ENCODE measurements around the gene GLS.
"Not testable (repeated sequence)": the region's sequence is repeated elsewhere in the genome, so short reads cannot be mapped to it uniquely, and the experiment has no call there.

Gene GLS

DNA sequence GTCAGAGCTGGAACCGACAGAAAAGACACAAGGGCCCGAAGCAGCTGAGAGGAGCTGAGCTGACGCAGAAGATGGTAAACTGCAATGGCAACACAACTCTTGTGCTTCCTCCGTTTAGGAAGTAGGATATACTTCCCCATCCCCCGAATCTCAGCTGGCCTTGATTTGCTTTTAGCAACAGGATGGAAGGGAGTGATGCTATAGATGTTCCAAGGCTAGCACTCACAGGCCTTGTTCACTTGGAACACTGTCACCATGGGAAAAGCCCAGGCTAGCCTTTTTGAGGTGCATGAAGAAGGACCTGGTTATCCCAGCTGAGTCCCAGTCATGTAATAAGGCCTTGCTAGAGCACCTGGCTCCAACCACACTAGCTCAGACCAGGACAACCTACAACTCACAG lies 107.3 kb downstream of the GLS start:
- FAIRE-seq (no peak), DNase-seq (ENCODE audit: low spot score) (no peak)

DNA sequence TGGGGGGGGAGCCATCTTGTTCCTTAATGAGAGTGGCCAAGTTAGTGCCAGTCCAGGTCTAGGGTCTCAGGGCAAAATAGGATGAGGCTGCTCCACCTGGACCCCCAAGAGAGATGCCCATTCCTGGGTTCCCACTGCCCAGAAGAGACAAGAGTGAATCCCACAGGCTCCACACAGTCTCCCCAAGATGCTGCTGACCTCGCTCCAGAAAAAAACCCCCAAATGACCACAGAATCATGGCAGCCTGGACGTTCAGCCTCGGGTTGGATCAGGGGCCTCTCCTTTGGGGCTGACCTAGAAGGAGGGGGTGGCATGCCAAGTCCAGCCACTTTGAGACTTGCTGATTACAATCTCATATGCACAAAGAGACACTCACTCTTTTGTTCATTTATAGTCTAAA lies 108.3 kb downstream of the GLS start:
- FAIRE-seq (no peak), DNase-seq (ENCODE audit: low spot score) (no peak)

DNA sequence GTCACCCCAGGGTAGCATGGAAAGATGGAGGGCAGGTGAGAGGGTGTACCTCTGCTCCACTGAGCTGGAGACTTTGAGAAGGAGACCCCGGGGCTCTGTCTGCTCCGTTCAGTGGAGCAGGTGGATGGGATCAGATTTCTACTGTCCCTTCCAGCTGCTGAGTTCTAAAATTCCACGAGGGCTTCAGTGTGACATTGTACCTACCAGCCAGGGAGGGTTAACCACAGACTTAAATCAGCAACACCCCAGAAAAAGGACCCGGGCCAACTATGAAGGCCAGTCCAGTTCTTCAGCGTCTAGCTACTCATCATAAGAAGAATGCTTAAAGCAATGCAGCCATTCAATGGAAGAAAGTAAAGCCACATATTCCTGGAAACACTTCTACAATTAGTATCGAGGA lies 109.5 kb downstream of the GLS start:
- no peak for FAIRE-seq

DNA sequence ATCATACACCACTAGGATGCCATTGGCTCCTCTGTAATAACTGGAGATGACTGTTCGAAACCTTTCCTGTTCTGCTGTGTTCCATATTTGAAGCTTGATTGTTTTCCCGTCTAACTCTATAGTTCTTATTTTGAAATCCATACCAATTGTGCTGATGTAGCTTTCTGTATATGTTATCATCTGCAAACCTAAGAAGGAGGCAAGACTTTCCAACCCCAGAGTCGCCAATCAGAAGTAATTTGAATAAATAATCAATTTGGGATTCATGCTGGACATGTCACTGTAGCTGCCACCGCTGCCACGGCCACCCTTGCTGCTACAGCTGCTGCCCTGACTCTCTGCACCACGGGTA lies 112.6 kb downstream of the GLS start:
- DNase-seq (ENCODE audit: low spot score) (no peak), FAIRE-seq (no peak)

More for the DNA sequence above, 109.5 kb downstream of the GLS start:
- no peak for DNase-seq (ENCODE audit: low spot score)

DNA sequence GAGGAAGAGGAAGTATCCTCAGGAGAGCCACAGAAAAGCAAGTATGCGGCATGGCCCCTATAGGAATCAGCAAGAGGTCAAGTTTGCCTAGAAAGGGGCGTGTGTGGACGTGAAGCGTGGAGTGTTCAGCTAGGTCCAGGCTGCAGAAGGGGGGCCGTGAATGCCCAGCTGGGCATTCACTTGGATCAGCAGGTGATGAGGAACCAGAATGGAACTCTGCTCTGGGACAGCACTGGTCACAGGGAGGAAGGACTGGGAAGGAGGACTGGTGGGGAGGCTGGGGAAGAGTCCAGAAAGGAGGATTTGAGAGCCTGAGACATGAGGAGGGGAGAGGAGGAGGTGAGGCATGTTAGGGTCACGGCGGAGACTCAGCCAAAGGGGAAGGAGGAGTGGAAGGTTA lies 113.5 kb downstream of the GLS start:
- DNase-seq (ENCODE audit: low spot score) (no peak), FAIRE-seq (no peak)

DNA sequence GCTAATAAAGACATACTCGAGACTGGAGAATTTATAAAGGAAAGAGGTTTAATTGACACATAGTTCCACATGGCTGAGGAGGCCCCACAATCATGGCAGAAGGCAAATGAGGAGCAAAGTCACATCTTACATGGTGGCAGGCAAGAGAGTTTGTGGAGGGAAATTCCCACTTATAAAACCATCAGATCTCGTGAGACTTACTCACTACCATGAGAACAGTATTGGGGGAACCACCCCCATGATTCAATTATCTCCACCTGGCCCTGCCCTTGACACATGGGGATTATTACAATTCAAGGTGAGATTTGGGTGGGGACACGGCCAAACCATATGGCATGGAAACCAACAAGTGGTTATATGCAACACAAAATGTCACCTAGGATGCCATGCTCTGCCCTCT lies 114.7 kb downstream of the GLS start:
- not testable (repeated sequence) for DNase-seq (ENCODE audit: low spot score); FAIRE-seq

DNA sequence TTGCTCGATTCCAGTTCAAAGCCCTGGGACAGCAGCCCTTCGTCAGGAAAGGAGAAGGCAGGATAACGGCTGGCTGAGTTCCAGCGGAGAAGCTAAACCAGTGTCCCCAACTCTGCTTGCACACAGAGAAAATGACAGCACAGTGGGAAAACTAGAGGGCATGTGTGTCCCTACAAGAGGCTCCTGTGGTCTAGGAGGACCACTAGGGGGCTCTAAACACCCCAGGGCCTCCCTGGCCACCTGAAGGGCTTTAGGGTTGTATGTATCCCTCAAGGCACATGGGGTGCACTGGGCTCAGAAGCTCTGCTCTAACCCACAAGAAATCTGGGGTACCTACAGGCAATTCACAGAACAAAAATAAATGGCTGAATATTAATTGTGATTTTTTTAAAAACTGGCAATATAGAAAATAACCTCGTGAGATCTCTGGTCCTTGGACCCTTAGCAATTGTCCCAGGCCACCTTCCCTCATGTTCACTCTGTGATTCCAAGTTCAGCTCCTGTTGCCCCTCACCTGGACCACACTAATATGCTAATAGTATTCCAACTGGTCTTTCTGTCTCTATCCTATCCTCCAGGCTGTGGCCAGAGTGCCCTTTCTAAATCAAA lies 115.8 kb downstream of the GLS start:
- peak; percentile 72 for DNase-seq (ENCODE audit: low spot score)
- FAIRE-seq, result no peak

DNA sequence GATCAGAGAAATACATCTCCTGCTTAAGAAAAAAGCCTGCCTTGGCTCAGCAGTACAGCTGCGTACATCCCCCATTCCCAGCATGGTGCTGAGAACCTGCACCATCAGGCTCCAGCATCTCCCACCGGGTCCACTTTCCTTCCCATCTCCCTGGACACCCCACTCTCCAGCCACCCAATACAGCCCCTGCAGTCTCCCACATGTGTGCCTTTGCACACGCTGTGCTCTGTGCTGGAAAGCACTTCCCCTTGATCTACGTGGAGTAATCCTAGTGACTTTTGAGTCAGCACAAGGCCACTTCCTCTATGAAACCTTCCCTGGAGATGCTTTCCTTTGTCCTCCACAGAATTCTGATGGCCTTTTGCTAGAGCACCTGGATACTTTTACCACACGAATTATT lies 116.3 kb downstream of the GLS start:
- DNase-seq (ENCODE audit: low spot score), result no peak
- no peak for FAIRE-seq

DNA sequence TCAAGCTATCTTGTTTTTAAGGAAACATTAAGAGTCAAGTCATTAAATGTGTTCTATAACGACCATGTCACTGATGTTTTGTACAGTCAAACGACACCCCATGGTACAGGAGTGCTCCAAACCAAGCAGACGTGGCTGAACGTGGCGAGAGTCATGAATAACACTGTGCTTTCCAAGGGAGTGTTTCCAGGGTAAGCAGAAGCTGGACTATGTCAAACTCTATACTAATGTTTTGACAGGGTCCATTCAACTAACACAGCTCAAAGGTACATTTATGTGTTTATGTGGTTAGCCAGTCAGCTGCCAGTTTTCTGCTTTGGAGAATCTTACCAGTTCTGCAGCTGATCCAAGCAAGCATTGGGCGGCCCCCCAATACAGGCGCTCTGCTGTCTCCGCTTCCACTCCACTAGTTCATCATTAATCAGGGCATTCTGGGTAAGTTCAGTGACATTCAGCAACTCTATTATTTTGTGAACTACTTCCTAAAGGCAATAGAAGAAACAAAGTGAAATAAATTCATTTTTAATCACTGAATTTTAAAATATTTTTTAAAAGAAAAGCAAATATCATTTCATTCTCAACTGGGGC lies 117.0 kb downstream of the GLS start:
- no peak for FAIRE-seq

DNA sequence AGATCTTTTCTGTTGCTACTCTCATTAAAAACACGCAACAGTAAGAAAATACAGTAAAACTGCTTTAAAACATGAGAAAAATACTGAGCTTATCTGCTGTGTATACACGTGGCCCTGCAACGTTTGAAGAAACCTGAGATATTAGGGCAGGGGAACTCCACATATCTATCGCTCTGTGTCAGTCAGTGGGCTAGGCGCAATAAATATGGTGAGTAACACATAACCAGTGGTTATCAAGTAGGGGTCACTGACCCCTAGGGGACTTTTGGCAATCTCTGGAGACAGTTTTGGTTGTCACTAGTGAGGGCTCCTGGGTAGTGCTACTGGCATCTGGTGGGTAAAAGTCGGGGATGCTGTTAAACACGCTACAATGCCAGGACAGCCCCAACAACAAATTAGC lies 118.4 kb downstream of the GLS start:
- no peak for FAIRE-seq
- DNase-seq (ENCODE audit: low spot score), result no peak

More for the DNA sequence above, 117.0 kb downstream of the GLS start:
- DNase-seq (ENCODE audit: low spot score), result no peak

DNA sequence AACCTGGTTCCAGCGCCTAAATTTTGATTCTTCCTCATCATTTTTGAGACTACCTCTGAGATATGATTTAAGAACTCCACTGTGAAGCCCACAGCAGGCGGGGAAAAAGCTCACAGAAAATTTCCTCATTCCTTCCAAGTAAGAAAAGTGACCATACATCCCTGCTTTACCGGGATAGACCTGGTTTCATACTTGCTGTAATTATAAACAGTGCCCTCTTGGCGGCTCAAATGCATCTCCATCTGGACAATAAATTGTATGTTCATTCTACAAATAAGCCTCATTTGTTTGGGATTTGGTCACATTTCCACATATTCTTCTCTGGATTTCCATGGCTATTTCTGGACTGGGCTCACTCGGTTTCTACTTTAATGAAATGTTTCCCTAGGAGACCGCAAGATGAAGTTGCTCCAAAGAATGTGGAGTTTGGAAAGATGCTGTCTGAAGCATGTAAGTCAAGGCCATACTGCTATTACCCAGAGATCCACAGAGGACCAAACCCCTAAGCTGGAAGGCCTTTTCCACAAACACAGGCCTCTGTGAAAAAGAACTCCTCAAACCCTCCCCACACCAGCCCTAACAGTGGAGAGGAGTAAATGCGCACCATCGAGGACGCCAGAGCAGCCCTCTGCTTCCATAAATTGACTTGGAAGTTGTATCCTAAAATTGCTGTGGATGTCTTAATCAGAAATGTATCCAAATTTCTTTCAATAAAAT lies 119.5 kb downstream of the GLS start:
- DNase-seq (ENCODE audit: low spot score), result no peak
- FAIRE-seq, result no peak

DNA sequence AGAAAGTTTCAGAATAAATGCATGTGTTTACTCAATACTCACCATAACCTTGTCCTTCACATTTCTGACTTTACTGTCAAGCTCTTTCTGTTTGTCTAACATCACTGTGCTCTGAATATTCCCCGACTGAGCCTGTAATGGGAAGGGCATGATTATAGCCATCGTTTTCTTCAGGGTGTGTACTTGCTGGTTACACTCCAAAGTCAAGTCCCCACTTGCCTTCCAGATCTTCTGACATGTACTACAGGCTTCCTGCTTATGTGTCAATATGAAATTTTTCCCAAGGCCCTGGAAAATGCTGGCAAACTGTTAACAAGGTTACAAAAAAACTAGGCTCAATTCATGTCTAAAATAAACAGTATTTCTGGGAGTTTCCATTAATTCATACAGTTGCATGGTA lies 120.4 kb downstream of the GLS start:
- no peak for FAIRE-seq
- DNase-seq (ENCODE audit: low spot score), result no peak

DNA sequence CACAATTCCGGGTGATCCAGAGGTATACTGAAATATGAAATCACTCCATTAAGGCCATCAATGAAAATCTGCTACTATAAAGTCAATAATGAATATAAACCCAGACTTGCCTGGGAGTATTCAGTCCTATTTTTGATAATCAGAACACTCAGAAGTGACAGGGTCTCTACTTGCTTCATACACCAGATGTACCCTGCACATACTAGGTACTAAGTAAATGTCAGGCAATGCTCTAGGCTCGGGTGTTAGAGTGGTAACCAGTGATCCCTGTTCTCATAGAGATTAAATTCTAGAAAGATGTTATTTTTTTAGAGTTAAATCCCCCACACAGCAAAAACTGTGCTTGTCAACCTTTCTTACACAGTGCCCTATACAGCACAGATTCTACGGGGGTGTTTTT lies 121.0 kb downstream of the GLS start:
- FAIRE-seq (no peak), DNase-seq (ENCODE audit: low spot score) (no peak)

DNA sequence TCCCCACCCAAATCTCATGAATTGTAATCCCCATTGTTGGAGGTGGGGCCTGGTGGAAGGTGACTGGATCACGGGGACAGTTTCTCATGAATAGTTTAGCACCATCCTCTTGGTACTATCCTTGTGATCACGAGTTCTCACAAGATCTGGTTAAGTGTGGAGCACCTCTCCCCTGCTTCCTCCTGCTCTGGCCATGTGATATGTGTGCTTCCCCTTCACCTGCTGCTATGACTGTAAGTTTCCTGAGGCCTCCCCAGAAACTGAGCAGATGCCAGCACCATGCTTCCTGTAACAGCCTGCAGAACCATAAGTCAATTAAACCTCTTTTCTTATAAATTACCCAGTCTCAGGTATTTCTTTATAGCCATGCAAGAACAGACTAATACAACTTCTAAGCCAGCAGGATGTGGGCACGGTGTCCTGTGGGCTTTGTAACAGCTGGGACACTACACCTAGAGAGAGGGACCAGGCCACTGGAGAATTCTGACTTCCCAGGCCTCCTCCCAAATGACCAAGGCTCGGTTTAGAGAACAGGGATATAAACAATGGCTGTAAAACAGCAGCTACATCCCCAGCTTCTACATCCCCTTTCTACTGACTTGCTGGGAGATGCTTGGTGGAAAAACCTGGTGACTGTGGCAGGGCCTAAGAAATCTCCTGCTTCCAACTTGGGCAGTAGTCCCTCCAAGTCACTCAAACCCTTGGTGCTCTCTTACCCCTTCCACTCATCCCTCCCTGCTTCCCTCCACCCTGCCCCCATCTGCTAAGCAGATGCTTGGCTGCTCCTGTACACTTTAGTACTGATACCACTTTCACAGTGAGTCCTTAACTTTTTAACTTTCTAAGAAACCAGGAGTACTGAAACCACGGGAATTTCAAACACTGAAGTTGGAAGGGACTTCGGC lies 123.0 kb downstream of the GLS start:
- DNase-seq (ENCODE audit: low spot score), result no peak
- peak; percentile 20 for FAIRE-seq

DNA sequence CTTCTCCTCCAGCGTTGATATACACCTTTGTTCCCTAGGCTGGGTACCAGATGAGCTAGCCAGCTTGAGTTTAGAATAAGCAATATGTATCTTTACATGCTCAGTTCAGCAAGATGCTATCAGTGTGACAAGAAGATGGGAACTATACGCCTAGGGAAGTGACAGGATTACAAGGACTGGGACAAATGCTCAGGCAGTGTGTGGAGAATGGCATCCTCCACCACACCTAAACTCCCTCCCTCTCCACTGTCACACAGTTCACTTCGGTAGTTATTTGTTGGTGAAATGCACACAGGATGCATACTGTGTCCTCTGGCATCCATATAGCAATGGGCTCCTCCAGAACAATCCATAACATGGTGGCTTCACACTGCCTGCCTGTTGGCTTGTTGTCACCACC lies 125.7 kb downstream of the GLS start:
- DNase-seq (ENCODE audit: low spot score) (no peak), FAIRE-seq (no peak)

DNA sequence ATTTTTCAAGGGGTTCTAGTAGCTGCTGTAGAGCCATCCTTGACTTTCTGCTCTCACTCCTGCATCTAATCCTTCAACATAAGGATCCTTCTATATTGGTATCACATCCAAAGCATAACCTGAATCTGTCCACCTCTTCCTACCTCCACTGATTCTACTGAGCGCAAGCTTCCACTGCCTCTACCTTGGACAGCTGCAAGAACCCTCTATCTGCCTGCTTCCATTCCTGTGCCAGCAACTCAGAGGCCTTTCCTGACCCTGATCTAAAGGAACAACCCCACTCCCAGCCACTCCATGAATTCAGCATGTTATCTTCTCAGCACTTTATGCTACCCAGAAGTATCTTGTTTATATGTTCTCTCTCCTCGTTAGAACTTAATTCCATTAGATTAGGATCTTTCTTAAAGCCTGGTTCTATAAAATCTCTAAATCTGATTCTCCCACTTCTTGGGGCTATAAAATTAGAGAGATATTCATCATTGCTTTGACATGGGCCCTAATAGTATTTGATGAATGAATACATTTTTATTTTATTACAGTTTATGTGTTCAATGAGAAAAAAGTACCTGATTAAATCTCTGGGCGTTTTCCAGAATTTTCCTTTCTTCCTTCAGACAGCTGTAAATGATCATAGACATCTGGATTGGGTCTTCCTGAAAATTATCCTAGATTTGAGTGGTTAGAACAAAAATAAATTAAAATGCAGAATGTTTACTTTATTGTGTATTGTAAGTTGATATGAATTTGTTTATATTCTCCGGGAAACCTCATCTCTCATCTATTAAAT lies 126.6 kb downstream of the GLS start:
- FAIRE-seq (no peak), DNase-seq (ENCODE audit: low spot score) (no peak)

DNA sequence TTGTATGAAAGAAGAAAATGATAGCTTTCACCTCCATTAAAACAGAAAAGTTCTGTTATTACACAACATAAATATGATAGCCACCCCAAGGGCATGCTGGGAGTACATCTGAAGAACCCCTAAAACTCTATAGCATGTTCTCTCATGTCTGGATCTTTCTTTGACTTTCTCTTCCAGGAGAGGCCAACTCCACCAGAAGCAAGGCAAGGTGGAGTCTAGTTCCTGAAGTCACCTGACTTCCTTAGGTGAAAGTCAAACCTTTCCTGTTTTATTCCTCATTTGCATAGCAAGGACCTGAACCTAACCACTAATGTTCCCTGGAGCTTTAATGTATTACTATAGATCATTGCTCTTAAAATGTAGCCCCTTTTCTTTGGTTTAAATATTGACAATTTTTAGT lies 127.7 kb downstream of the GLS start:
- no peak for DNase-seq (ENCODE audit: low spot score)
- FAIRE-seq, result no peak

DNA sequence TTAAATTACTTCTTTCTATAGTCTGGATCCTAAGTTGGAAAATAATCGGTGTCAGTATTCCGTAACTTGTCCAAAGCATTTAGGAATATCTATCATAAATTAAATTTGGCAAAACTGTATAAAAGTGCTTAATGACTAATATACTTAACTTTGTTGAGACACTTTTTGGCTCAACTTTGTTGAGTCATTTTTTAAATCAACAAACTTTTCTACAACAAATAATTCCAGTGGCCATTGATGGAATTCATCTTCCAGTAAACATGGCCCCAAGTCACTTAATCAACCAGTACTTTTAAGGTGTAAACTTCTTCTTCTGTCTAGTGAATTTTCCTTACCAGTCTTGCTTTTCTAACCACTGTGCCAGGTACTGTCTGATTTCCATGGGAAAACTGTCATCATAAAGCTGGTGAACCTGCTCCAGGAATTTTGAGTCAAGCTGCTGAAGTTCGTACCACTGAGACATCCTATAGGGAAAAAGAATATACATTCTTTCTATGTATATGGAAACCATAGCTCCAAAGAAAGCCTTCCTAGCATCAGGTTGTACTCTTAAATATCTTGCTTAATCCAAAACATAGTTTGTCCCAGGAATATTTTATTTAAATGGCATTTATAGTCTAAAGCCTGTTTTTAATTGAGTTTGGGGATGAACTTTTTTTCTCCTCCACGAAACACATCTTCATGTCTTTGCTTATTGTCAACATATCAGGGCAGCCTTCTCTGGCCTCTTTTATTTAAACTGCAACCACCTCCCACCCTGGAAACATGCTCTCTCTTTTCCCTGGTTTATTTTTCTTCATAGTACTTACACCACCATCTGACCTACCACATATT lies 129.1 kb downstream of the GLS start:
- DNase-seq (ENCODE audit: low spot score), result no peak
- FAIRE-seq, result no peak

DNA sequence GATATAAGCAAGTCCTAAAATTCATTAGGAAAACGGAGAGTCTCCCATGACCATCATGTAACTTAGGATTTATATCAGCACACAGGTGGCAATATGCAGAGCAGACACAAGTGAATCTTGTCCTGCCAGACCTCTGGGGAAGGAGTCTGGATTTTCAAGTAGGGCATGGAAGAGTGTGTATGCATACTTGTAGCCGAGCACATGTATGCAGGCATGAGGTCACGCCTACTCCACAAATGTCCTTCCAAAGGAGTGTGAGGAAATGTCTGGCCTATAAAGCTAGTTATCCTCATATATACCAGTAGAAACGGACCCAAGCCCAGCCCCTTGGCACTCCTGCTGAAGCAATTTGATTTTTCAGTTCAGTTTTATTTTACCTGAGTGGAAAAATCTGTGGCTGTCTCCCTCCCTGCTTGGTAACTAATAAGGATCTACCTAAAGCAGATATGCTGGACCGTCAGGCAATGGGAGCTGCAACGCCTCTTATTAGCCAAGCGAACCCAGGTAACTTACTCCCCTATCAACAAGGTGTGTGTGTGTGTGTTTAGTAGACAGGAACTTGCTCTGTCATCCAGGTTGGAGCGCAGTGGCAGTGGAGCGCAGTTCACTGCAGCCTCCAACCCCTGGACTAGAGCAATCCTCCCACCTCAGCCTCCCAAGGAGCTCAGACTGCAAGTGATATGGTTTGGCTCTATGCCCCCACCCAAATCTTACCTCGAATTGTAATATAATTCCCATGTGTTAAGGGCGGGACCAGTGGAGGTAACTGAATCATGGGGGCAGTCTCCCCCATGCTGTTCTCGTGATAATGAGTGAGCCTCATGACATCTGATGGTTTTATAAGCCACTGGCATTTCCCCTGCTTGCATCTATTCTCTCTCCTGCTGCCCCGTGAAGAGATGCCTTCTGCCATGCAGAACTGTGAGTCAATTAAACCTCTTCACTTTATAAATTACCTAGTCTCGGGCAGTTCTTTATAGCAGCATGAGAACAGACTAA lies 130.6 kb downstream of the GLS start:
- DNase-seq (ENCODE audit: low spot score), result no peak
- FAIRE-seq, result no peak

Data from urothelium cell line (cell line).